Ovary (tissue), 3 donors: ENCODE measurements around the gene MMD.

Experiments used
- CTCF ChIP-seq, 3 donors: fragments of 450-650 bp in 2 of 3; fragments of 200-600 bp in 1 of 3; IDR thresholded peaks; one replicate each; pipeline versions ENCODE4 v1.5.1 to v1.8.0; 2016 to 2022; ENCODE audit warnings: antibody characterized with exemption in 3 of 3, mild to moderate bottlenecking in 1 of 3
- POLR2A ChIP-seq: fragments of 450-650 bp; IDR thresholded peaks from one replicate; pipeline ENCODE4 v1.6.1; 2017; ENCODE audit warnings: antibody characterized with exemption, mild to moderate bottlenecking, moderate library complexity
- donor health status: DM: no; HTN: no; CAD: no.

- peak; percentile 39 to 44 (median 39) for TF ChIP-seq CTCF (IDR thresholded peaks at IDR 0.05)
- TF ChIP-seq POLR2A, result no peak
These were observed 65.0 kb downstream of the MMD start for GRCh38 chr17:55356434-55357328.
